Endothelial cell of umbilical vein (primary cell): ENCODE data around the gene PTPN22. TPM values are rescaled to one million over a fixed set of nuclear protein-coding genes. Genes with fewer than 3 reads are reported as not detected.

Experiments used
- BruUV-seq: library from RNA; stranded (reverse); fragments of 400-500 nt; replicated peaks from 2 replicates; lab custom pipeline; 2021; lab: Mats Ljungman, UMichigan
- CTCF ChIA-PET: fragments of 300-600, 350-600 bp; sonication (Branson Sonifier 250); formaldehyde crosslinking; loops from one replicate; lab custom pipeline; 2021; ENCODE audit warnings: antibody characterized with exemption, inconsistent platforms; lab: Charles Lee
- POLR2A ChIA-PET: fragments of 300-600, 350-600 bp; sonication (Branson Sonifier 250); formaldehyde crosslinking; loops from one replicate; lab custom pipeline; 2021; ENCODE audit warnings: antibody characterized with exemption, inconsistent platforms; lab: Charles Lee
- DNase-seq: peaks from one replicate; pipeline ENCODE4 v3.0.0-alpha.2; 2011; ENCODE audit warnings: low read depth, low spot score
- FAIRE-seq: peaks from 2 replicates; lab custom pipeline; 2011; peaks lifted over from hg19 to GRCh38; lab: Jason Lieb, UNC
- H2AFZ ChIP-seq: 2 replicates; pipeline ENCODE4 v1.6.0; 2012; ENCODE audit warnings: low read depth, low read length, control low read depth, inconsistent platforms
- H3K27ac ChIP-seq: 2 replicates; pipeline ENCODE4 v1.5.1; 2011; ENCODE audit warnings: low read depth, mild to moderate bottlenecking, control low read depth, low read length, moderate library complexity; ENCODE audit not compliant: insufficient read depth
- H3K27me3 ChIP-seq, 2 experiments: 2 replicates each; pipeline versions ENCODE4 v1.6.0 to v1.6.1; 2011; ENCODE audit warnings: low read length in 2 of 2, mixed read lengths in 1 of 2; ENCODE audit not compliant: control insufficient read depth in 2 of 2, insufficient read depth in 2 of 2
- H3K36me3 ChIP-seq, 2 experiments: 2 replicates in 1 of 2; 3 replicates in 1 of 2; pipeline ENCODE4 v1.5.1; 2011; ENCODE audit warnings: low read length in 2 of 2, mild to moderate bottlenecking in 1 of 2, moderate library complexity in 1 of 2; ENCODE audit not compliant: control insufficient read depth in 2 of 2, insufficient read depth in 2 of 2; ENCODE audit errors: extremely low read depth in 1 of 2
- H3K4me1 ChIP-seq: 3 replicates; pipeline ENCODE4 v1.5.1; 2011; ENCODE audit warnings: mild to moderate bottlenecking, low read length; ENCODE audit not compliant: control insufficient read depth, insufficient read depth; ENCODE audit errors: extremely low read depth
- H3K4me2 ChIP-seq: 2 replicates; pipeline ENCODE4 v1.6.1; 2011; ENCODE audit warnings: low read length, control low read depth, mixed read lengths; ENCODE audit not compliant: insufficient read depth
- H3K4me3 ChIP-seq, 3 experiments: fragments of 200-600 bp in 1 of 3; sonication (generic), shearing (Covaris generic) in 1 of 3; replicated peaks in 1 of 3; 2 replicates each; pipeline ENCODE4 v1.5.1; 2011 to 2016; ENCODE audit warnings: control low read depth in 3 of 3, low read length in 3 of 3, mild to moderate bottlenecking in 2 of 3, inconsistent platforms in 1 of 3, low read depth in 1 of 3, moderate library complexity in 1 of 3; ENCODE audit not compliant: insufficient read depth in 1 of 3
- H3K79me2 ChIP-seq: 2 replicates; pipeline ENCODE4 v1.6.0; 2012; ENCODE audit warnings: low read length, inconsistent platforms; ENCODE audit not compliant: control insufficient read depth, insufficient read depth
- H3K9ac ChIP-seq: replicated peaks from 2 replicates; pipeline ENCODE3; 2011; ENCODE audit warnings: low read length, control low read depth; ENCODE audit not compliant: insufficient read depth; ENCODE audit errors: extremely low read depth
- H3K9me1 ChIP-seq: replicated peaks from 3 replicates; pipeline ENCODE4 v1.6.0; 2011; ENCODE audit warnings: mild to moderate bottlenecking, low read length; ENCODE audit not compliant: control insufficient read depth, insufficient read depth; ENCODE audit errors: extremely low read depth
- H3K9me3 ChIP-seq: replicated peaks from 2 replicates; pipeline ENCODE4 v1.5.1; 2012; ENCODE audit warnings: low read length, inconsistent platforms; ENCODE audit not compliant: control insufficient read depth, insufficient read depth
- H4K20me1 ChIP-seq: replicated peaks from 2 replicates; pipeline ENCODE3; 2011; ENCODE audit warnings: mild to moderate bottlenecking, low read length; ENCODE audit not compliant: control insufficient read depth, insufficient read depth; ENCODE audit errors: extremely low read depth
- CTCF ChIP-seq, 2 donors: IDR thresholded peaks; 1 replicate in 1 of 2; 2 replicates in 1 of 2; pipeline ENCODE4 v1.5.1; 2011; ENCODE audit warnings: low read length in 2 of 2, mild to moderate bottlenecking in 2 of 2, moderate library complexity in 2 of 2, control low read depth in 1 of 2, inconsistent platforms in 1 of 2, low read depth in 1 of 2; ENCODE audit not compliant: insufficient read depth in 1 of 2; ENCODE audit errors: extremely low read depth in 1 of 2
- EZH2 ChIP-seq: IDR thresholded peaks from 2 replicates; pipeline ENCODE4 v1.6.1; 2012; ENCODE audit warnings: borderline replicate concordance, low read depth, mild to moderate bottlenecking, moderate library complexity, low read length, inconsistent platforms; ENCODE audit not compliant: severe bottlenecking
- FOS ChIP-seq: IDR thresholded peaks from 2 replicates; pipeline ENCODE4 v1.6.1; 2011; ENCODE audit warnings: mild to moderate bottlenecking, low read length, moderate library complexity, borderline replicate concordance; ENCODE audit not compliant: insufficient read depth
- GATA2 ChIP-seq: IDR thresholded peaks from 2 replicates; pipeline ENCODE4 v1.7.0; 2011; ENCODE audit warnings: low read depth, mild to moderate bottlenecking, moderate library complexity, mixed read lengths, low read length; ENCODE audit not compliant: insufficient read length, insufficient read depth
- JUN ChIP-seq: IDR thresholded peaks from 2 replicates; pipeline ENCODE4 v1.6.1; 2011; ENCODE audit warnings: borderline replicate concordance, low read depth; ENCODE audit not compliant: insufficient read length, insufficient read depth
- MAX ChIP-seq: IDR thresholded peaks from 2 replicates; pipeline ENCODE4 v1.6.1; 2011; ENCODE audit not compliant: insufficient read depth, insufficient read length
- MYC ChIP-seq: IDR thresholded peaks from one replicate; pipeline ENCODE4 v1.6.1; 2011; ENCODE audit warnings: mild to moderate bottlenecking, low read depth, low read length
- POLR2A ChIP-seq: IDR thresholded peaks from 2 replicates; pipeline ENCODE4 v1.6.1; 2012; ENCODE audit warnings: low read depth, mild to moderate bottlenecking, control low read depth, low read length
- POLR2AphosphoS5 ChIP-seq: IDR thresholded peaks from 2 replicates; pipeline ENCODE4 v1.6.1; 2012; ENCODE audit warnings: low read depth, mild to moderate bottlenecking, control low read depth, low read length, moderate library complexity; ENCODE audit not compliant: insufficient read depth
- dilution Hi-C: fragments of 300-500 bp; cut with MboI; formaldehyde crosslinking; loops from one replicate; pipeline ENCODE4 v1.15.0; 2019; ENCODE audit warnings: low sequenced_read_pairs; ENCODE audit not compliant: extremely low pct_ligation_motif_present
- intact Hi-C: fragments of 100-400 bp; cut with micrococcal nuclease; formaldehyde crosslinking; loops from one replicate; pipeline ENCODE4 v1.10.0; 2022
- polyA plus RNA-seq, 4 experiments: library from polyadenylated mRNA; depleted of rRNA in 3 of 4; stranded (reverse) in 3 of 4; unstranded in 1 of 4; fragments of >200 nt; gene quantifications; 2 replicates each; pipeline versions ENCODE4 v1.2.1 to v1.2.3, GENCODE V29; 2011 to 2012; ENCODE audit warnings: missing spikeins in 1 of 4
- total RNA-seq: library from RNA; stranded (reverse); gene quantifications from 2 replicates; pipeline ENCODE4 v1.2.3, GENCODE V29; 2021

PTPN22 gene
- total and polyA plus RNA-seq, 2 donors (not counting 3 experiments of a cell fraction or from before 2014, with no cell fraction given) = not detected

- no peak overlapping the region for H3K4me3 ChIP-seq
- TF ChIP-seq POLR2A (no peak), CTCF (IDR thresholded peaks at IDR 0.05; ENCODE audit: extremely low read depth in 1 of 2, insufficient read depth in 1 of 2, low read depth in 1 of 2, low read length in 2 of 2) (no peak), GATA2 (no peak), MAX (no peak), MYC (no peak), POLR2AphosphoS5 (no peak), FOS (no peak), EZH2 (no peak), JUN (no peak)
- peaks cover 2% of the 10 kb centered on the region for H3K9me1 ChIP-seq
- H3K4me2 ChIP-seq = no peak overlapping the region
- POLR2A ChIA-PET = no interaction called here
- no peaks in the 10 kb centered on the region for H3K79me2 ChIP-seq
- CTCF ChIA-PET = interaction anchor here (1.2 to 1.4 kb wide), 3 partner anchors 9 to 28 kb away, joined by 3 to 5 read pairs (median 4); partner anchors contain the start of gene AP4B1
- no peak overlapping the region for H3K27ac ChIP-seq
- no peaks in the 10 kb centered on the region for H3K27me3 ChIP-seq
- DNase-seq = no peak
- no TSS peak for BruUV-seq
- dilution Hi-C loops = no loop called here
- peaks cover 24% of the 10 kb centered on the region for H3K4me1 ChIP-seq
- intact Hi-C loops = no loop called here
- H3K9me3 ChIP-seq = no peaks in the 10 kb centered on the region
- no peaks in the 10 kb centered on the region for H4K20me1 ChIP-seq
- no peak for FAIRE-seq
- no peak overlapping the region for H2AFZ ChIP-seq
- H3K36me3 ChIP-seq = no peaks in the 10 kb centered on the region
- no peak overlapping the region for H3K9ac ChIP-seq
Measured at GRCh38 chr1:113876176-113876575, 4.7 kb upstream of the PTPN22 start.
